ENCODE measurements around the gene GUCA2A. TPM values are rescaled to one million over a fixed set of nuclear protein-coding genes. Genes with fewer than 3 reads are reported as not detected.

GUCA2A gene
- total RNA-seq, 1 donor = not detected

GRCh38 chr1:42155362-42155761 lies 9.2 kb downstream of the GUCA2A start:
- no peak for DNase-seq (ENCODE audit: low read depth)
- no peak overlapping the region for H3K4me3 ChIP-seq (ENCODE audit: low read depth, low read length)

GRCh38 chr1:42154685-42155084 lies 9.9 kb downstream of the GUCA2A start:
- DNase-seq (ENCODE audit: low read depth) = no peak
- TF ChIP-seq CTCF (IDR thresholded peaks at IDR 0.05; ENCODE audit: insufficient read depth, low read length) = no peak
- no peak overlapping the region for H3K4me3 ChIP-seq (ENCODE audit: low read depth, low read length)

More at GRCh38 chr1:42155362-42155761, 9.2 kb downstream of the GUCA2A start:
- no peak for TF ChIP-seq CTCF (IDR thresholded peaks at IDR 0.05; ENCODE audit: insufficient read depth, low read length)

- DNase-seq (ENCODE audit: low read depth) = no peak
- TF ChIP-seq CTCF (IDR thresholded peaks at IDR 0.05; ENCODE audit: insufficient read depth, low read length) = no peak
Measured at GRCh38 chr1:42153624-42154023, 10.9 kb downstream of the GUCA2A start.

GRCh38 chr1:42152907-42153600 lies 11.5 kb downstream of the GUCA2A start, which contains the start of gene GUCA2B:
GUCA2B (plus strand) TSS chr1:42153410; CDS start chr1:42153451, 41 bp downstream.
- no peak within 1 kb of the TSS for H3K4me3 ChIP-seq (ENCODE audit: low read depth, low read length)
- TF ChIP-seq CTCF (IDR thresholded peaks at IDR 0.05; ENCODE audit: insufficient read depth, low read length) = no peak
- DNase-seq (ENCODE audit: low read depth) = no peak

More at GRCh38 chr1:42153624-42154023, 10.9 kb downstream of the GUCA2A start:
- no peak overlapping the region for H3K4me3 ChIP-seq (ENCODE audit: low read depth, low read length)

- DNase-seq (ENCODE audit: low read depth) = no peak
- TF ChIP-seq CTCF (IDR thresholded peaks at IDR 0.05; ENCODE audit: insufficient read depth, low read length) = no peak
- H3K4me3 ChIP-seq (ENCODE audit: low read depth, low read length) = no peak overlapping the region
Measured at GRCh38 chr1:42152119-42152518, 12.4 kb downstream of the GUCA2A start.

GRCh38 chr1:42150651-42151050 lies 13.9 kb downstream of the GUCA2A start:
- DNase-seq (ENCODE audit: low read depth) = no peak
- TF ChIP-seq CTCF (IDR thresholded peaks at IDR 0.05; ENCODE audit: insufficient read depth, low read length) = no peak
- no peak overlapping the region for H3K4me3 ChIP-seq (ENCODE audit: low read depth, low read length)

- no peak overlapping the region for H3K4me3 ChIP-seq (ENCODE audit: low read depth, low read length)
- DNase-seq (ENCODE audit: low read depth) = no peak
- no peak for TF ChIP-seq CTCF (IDR thresholded peaks at IDR 0.05; ENCODE audit: insufficient read depth, low read length)
Measured at GRCh38 chr1:42148166-42148565, 16.4 kb downstream of the GUCA2A start.
